Mesangial cell (primary cell): ENCODE results near the gene ABHD15. TPM values are rescaled to one million over a fixed set of nuclear protein-coding genes. Genes with fewer than 3 reads are reported as not detected.

Source experiments
- total RNA-seq: library from RNA; depleted of rRNA; stranded (reverse); fragments of >200 nt; gene quantifications from 2 replicates; pipeline ENCODE4 v1.2.3, GENCODE V29; 2015

The ABHD15 gene, protein sequence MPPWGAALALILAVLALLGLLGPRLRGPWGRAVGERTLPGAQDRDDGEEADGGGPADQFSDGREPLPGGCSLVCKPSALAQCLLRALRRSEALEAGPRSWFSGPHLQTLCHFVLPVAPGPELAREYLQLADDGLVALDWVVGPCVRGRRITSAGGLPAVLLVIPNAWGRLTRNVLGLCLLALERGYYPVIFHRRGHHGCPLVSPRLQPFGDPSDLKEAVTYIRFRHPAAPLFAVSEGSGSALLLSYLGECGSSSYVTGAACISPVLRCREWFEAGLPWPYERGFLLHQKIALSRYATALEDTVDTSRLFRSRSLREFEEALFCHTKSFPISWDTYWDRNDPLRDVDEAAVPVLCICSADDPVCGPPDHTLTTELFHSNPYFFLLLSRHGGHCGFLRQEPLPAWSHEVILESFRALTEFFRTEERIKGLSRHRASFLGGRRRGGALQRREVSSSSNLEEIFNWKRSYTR
- total RNA-seq = 9.0 and 11.3 TPM in 2 replicates

DNA sequence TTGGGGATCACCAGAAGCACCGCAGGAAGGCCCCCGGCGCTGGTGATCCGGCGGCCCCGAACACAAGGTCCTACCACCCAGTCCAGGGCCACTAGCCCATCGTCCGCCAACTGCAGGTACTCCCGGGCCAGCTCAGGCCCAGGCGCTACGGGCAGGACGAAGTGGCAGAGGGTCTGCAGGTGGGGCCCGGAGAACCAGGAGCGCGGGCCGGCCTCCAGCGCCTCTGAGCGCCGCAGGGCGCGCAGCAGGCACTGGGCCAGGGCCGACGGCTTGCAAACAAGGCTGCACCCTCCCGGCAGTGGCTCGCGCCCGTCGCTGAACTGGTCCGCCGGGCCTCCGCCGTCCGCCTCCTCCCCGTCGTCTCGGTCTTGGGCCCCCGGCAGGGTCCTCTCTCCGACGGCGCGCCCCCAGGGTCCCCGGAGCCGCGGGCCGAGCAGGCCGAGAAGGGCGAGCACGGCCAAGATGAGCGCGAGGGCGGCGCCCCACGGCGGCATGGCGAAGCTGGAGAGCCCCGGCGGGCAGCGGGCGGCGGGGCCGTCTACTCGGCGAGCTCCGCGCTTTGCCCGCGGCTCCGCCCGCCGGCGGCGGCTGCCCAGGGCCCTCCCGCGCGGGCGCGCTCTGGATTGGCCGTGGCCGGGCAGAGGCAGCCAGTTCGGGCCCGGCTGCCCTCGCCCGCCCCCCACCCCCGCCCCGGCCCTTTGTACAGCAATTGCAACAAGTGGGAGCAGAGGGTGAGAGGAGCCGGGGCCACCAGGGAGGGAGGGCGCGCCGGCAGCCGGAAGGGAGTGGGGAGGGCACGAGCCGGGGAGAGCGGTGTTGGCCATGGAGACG lies at the start of gene ABHD15:
Gene ABHD15, minus strand, starts transcription at position 565 of the 831 bp plus-strand sequence. Its CDS starts 71 bp downstream, at position 494.

DNA sequence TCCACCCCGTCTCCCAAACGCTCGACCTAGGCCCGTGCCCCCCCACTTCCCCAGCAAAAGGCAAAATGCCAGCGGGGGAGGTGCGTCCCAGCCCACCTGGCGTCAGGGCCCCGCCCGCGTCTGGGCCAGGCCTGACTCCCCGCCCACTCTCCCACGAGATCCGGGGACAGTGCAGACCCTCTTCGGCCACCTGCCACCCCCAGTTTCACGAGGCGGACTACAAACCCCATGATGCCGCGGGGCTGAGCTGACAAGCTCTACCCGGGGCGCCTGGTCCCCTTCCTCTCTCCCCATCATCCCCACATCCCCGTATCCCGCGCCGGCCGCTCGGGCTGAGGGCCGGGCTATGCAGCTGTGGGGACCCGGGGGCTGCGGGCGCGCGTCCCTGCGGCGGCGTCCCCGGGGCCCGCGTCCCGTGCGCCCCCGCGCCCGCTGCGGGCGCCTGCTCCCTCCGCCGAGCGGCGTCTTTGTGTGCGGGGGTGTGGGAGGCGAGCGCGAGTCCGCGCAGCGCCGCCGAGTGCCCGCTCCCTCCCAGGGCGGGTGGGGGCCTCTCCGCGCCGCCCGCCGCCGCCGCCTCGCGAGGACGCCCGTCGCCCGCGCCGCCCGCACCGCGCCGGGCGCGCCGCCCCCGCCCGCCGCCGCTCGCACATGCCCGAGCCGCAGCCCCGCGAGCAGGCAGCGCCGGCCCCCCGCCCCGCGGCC lies 26.2 kb upstream of the ABHD15 start, which contains the start of gene ANKRD13B:
Gene ANKRD13B, plus strand, starts transcription at position 283 of the 702 bp plus-strand sequence. CDS start 490 bp downstream, outside the sequence.

DNA sequence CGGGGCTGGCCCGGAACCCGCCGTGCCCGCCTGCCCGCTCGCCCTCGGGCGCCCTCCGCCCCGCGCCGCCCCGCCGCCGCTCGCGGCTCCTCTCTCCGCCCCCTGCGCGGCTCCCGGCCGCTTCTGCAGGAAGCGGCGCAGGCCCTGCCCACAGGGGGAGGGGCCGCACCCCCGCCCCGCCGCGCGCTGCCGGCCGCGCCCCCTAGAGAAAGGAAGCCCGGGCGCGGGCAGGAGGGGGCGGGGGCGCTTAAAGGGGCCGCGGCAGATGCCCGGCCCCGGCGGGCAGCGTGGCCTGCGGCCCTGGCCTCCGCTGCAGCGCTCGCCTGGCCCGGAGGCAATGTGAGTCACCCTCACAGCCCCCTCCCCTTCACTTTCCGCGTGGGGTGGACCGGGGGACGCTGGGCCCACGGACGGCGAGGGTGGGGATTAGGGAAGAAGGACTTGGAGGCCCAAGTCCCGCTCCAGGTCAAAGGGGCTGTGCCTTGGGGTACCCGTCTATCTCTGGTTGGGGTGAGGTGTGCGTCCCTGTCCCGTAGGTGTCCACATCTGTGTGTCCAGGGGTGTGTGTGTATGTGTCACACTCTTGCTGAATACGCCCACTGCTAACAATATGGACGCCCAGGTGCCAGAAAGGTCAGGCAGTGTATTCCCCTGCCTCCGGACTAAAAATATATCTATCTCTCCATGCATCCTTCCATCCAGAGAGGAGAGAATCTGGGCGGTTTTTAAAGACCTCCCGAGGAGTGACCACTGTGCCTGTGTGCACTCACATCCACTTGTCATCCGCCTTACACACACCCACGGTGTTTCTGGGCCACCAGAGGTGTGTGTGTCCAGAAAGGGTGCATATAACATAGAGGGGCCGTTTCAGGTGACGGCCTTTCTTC lies 22.9 kb upstream of the ABHD15 start, which contains the start of gene GIT1:
Gene GIT1, minus strand, starts transcription at position 125 of the 887 bp plus-strand sequence. CDS start 270 bp downstream, outside the sequence.

DNA sequence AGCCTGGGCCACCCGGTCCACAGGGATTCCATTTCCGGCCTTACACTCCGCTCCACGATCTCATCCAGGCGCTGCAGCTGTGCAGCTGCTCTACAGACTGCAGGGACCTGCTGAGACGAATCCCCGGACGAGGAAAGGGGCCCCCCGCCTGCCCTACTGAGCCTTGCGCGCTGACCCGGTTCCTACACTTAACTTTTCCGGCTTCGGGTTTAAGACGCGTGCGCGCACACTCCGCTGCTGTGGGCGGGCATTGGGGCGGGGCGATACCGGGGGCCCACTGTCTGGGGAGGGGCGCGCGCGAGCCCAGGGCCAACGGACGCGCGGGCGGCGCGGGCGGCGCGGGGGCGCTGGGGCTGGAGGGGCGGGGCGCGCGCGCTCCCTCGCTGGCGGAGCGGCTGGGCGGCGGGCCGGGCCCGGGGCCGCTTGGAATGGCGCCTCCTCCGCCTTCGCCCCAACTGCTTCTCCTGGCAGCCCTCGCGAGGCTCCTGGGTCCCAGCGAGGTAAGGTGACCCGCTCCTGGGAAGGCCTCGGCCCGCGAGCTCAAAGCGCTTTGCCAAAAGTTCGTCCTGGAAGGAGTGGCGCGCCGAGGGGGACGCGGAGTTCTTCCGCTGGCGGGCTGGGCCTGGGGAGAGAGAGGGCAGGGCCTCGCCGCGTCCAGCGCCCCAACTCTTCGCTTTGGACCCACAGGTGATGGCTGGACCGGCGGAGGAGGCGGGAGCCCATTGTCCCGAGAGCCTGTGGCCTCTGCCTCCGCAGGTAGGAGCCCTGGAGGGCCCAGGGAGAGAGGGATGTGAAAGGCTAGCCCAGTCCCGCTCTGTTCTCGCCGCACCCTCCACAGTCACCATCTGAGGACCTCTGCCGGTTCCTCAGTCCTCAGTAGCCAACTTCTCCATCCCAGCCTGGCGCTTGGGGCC lies 1.8 kb upstream of the ABHD15 start, which contains the start of gene TP53I13:
Gene TP53I13, plus strand, starts transcription at position 371 of the 914 bp plus-strand sequence. Its CDS starts 58 bp downstream, at position 429.

Other genes starting within 250 kb of the ABHD15 start
- gene TAOK1, start 176.7 kb downstream of the ABHD15 start, total RNA-seq = 26.1 and 34.4 TPM in 2 replicates
- 71.0 and 76.8 TPM in 2 replicates for gene TP53I13, start 1.7 kb upstream of the ABHD15 start, total RNA-seq
- 50.5 and 68.3 TPM in 2 replicates for gene GIT1, start 22.6 kb upstream of the ABHD15 start, total RNA-seq
- 13.5 and 23.1 TPM in 2 replicates for gene ANKRD13B, start 26.1 kb upstream of the ABHD15 start, total RNA-seq
- 1.3 and 4.8 TPM in 2 replicates for gene CORO6, start 55.9 kb upstream of the ABHD15 start, total RNA-seq